SK-N-SH (cell line): ENCODE measurements around the gene KANSL3. TPM values are rescaled to one million over a fixed set of nuclear protein-coding genes. Genes with fewer than 3 reads are reported as not detected.

Experiments used
- CTCF ChIA-PET: fragments of 300-600, 350-600 bp; formaldehyde crosslinking; extraction: SDS; loops from one replicate; lab custom pipeline; 2021; lab: Yijun Ruan, JAX
- POLR2A ChIA-PET: fragments of 350-600 bp; sonication (Branson Sonifier 250); formaldehyde crosslinking; extraction: SDS; loops from one replicate; lab custom pipeline; 2020; ENCODE audit warnings: antibody characterized with exemption, inconsistent platforms; lab: Yijun Ruan, JAX
- DNase-seq: peaks from one replicate; pipeline ENCODE4 v3.0.0; 2012
- H2AFZ ChIP-seq: fragments of 200-600 bp; sonication (generic); 2 replicates; pipeline ENCODE4 v1.8.1; 2016; ENCODE audit warnings: antibody characterized with exemption, mild to moderate bottlenecking, low read depth
- H3F3A ChIP-seq: fragments of 200-600 bp; sonication (generic); replicated peaks from 2 replicates; pipeline ENCODE3; 2016; ENCODE audit warnings: antibody characterized with exemption, mild to moderate bottlenecking; ENCODE audit not compliant: insufficient read depth
- H3K27ac ChIP-seq, 2 experiments: fragments of 200-500 bp in 1 of 2; fragments of 200-600 bp in 1 of 2; sonication (Bioruptor generic) in 1 of 2; sonication (generic), shearing (Covaris generic) in 1 of 2; 2 replicates each; pipeline versions ENCODE4 v1.5.1 to v1.6.1; 2014 to 2016; ENCODE audit warnings: low read depth in 2 of 2, inconsistent platforms in 1 of 2, low read length in 1 of 2, mild to moderate bottlenecking in 1 of 2, mixed read lengths in 1 of 2
- H3K27me3 ChIP-seq: fragments of 200-600 bp; sonication (generic), shearing (Covaris generic); 2 replicates; pipeline ENCODE4 v1.6.1; 2016; ENCODE audit warnings: mixed run types; ENCODE audit not compliant: insufficient read depth
- H3K36me3 ChIP-seq, 2 experiments: fragments of 200-500 bp in 1 of 2; fragments of 200-600 bp in 1 of 2; sonication (Bioruptor generic) in 1 of 2; sonication (generic) in 1 of 2; replicated peaks in 1 of 2; 2 replicates each; pipeline versions ENCODE3 to v1.5.1; 2014 to 2016; ENCODE audit warnings: low read length in 1 of 2, mild to moderate bottlenecking in 1 of 2; ENCODE audit not compliant: insufficient read depth in 2 of 2, control insufficient read depth in 1 of 2
- H3K4me1 ChIP-seq, 2 experiments: fragments of 200-500 bp in 1 of 2; fragments of 200-600 bp in 1 of 2; sonication (Bioruptor generic) in 1 of 2; sonication (generic), shearing (Covaris generic) in 1 of 2; 2 replicates each; pipeline versions ENCODE4 v1.5.1 to v1.6.1; 2014 to 2016; ENCODE audit warnings: low read depth in 1 of 2, low read length in 1 of 2, mixed run types in 1 of 2; ENCODE audit not compliant: insufficient read depth in 2 of 2, control insufficient read depth in 1 of 2
- H3K4me2 ChIP-seq: fragments of 200-600 bp; sonication (generic), shearing (Covaris generic); 2 replicates; pipeline ENCODE4 v1.6.1; 2017; ENCODE audit warnings: mixed run types
- H3K4me3 ChIP-seq, 2 experiments: fragments of 200-500 bp in 1 of 2; fragments of 200-600 bp in 1 of 2; sonication (Bioruptor generic) in 1 of 2; sonication (generic), shearing (Covaris generic) in 1 of 2; 2 replicates each; pipeline versions ENCODE4 v1.5.1 to v1.8.1; 2014 to 2016; ENCODE audit warnings: low read depth in 2 of 2, inconsistent platforms in 1 of 2, low read length in 1 of 2, mild to moderate bottlenecking in 1 of 2, mixed read lengths in 1 of 2, moderate library complexity in 1 of 2
- H3K79me2 ChIP-seq: fragments of 200-600 bp; sonication (generic); 2 replicates; pipeline ENCODE4 v1.8.1; 2017; ENCODE audit warnings: mild to moderate bottlenecking; ENCODE audit not compliant: insufficient read depth
- H3K9ac ChIP-seq: fragments of 200-600 bp; sonication (generic); 2 replicates; pipeline ENCODE4 v1.6.1; 2017; ENCODE audit warnings: mixed run types
- H3K9me2 ChIP-seq: fragments of 200-600 bp; sonication (generic); 2 replicates; pipeline ENCODE4 v1.6.1; 2017; ENCODE audit warnings: mixed run types
- H3K9me3 ChIP-seq: fragments of 200-600 bp; sonication (generic); 2 replicates; pipeline ENCODE4 v1.6.1; 2017; ENCODE audit warnings: mixed run types, mild to moderate bottlenecking, moderate library complexity
- H4K20me1 ChIP-seq: fragments of 200-600 bp; sonication (generic); 2 replicates; pipeline ENCODE4 v1.6.1; 2017; ENCODE audit warnings: mild to moderate bottlenecking, mixed run types; ENCODE audit not compliant: insufficient read depth
- CTCF ChIP-seq: fragments of 200-600 bp; sonication (generic); IDR thresholded peaks from 2 replicates; pipeline ENCODE4 v1.6.1; 2017; ENCODE audit warnings: antibody characterized with exemption, mild to moderate bottlenecking, moderate library complexity
- EP300 ChIP-seq, 2 experiments: IDR thresholded peaks; 2 replicates each; pipeline versions ENCODE4 v1.4.0 to v1.6.1; 2012; ENCODE audit warnings: borderline replicate concordance in 1 of 2, low read depth in 1 of 2, low read length in 1 of 2
- GABPA ChIP-seq: IDR thresholded peaks from 2 replicates; pipeline ENCODE4 v1.4.0; 2012; ENCODE audit warnings: low read depth, mild to moderate bottlenecking
- JUND ChIP-seq: IDR thresholded peaks from 2 replicates; pipeline ENCODE4 v1.4.0; 2012
- MAX ChIP-seq: IDR thresholded peaks from 2 replicates; pipeline ENCODE4 v1.4.0; 2012; ENCODE audit warnings: low read depth
- MEF2A ChIP-seq: IDR thresholded peaks from 2 replicates; pipeline ENCODE4 v1.4.0; 2012; ENCODE audit warnings: low read depth, borderline replicate concordance
- MXI1 ChIP-seq: IDR thresholded peaks from 2 replicates; pipeline ENCODE4 v1.6.1; 2012; ENCODE audit warnings: mild to moderate bottlenecking, low read depth, low read length, improper control_type of control experiment
- POLR2AphosphoS5 ChIP-seq: IDR thresholded peaks from 2 replicates; pipeline ENCODE4 v1.6.1; 2012; ENCODE audit warnings: low read depth, low read length
- RCOR1 ChIP-seq: fragments of 150-350 bp; IDR thresholded peaks from 2 replicates; pipeline ENCODE4 v1.6.1; 2017; ENCODE audit warnings: antibody characterized with exemption, low read length
- REST ChIP-seq: IDR thresholded peaks from 2 replicates; pipeline ENCODE4 v1.6.1; 2012; ENCODE audit warnings: mild to moderate bottlenecking, low read depth, low read length, moderate library complexity
- RXRA ChIP-seq: IDR thresholded peaks from 2 replicates; pipeline ENCODE4 v1.4.0; 2012; ENCODE audit warnings: low read depth, mild to moderate bottlenecking, borderline replicate concordance
- SIN3A ChIP-seq: IDR thresholded peaks from 2 replicates; pipeline ENCODE4 v1.6.1; 2012; ENCODE audit warnings: low read depth, mild to moderate bottlenecking, low read length, moderate library complexity, borderline replicate concordance
- SMC3 ChIP-seq: IDR thresholded peaks from 2 replicates; pipeline ENCODE4 v1.6.1; 2012; ENCODE audit warnings: low read depth, low read length, improper control_type of control experiment
- TAF1 ChIP-seq: IDR thresholded peaks from 2 replicates; pipeline ENCODE4 v1.6.1; 2012; ENCODE audit warnings: low read depth, mild to moderate bottlenecking, low read length, moderate library complexity, borderline replicate concordance
- USF2 ChIP-seq: fragments of 150-350 bp; IDR thresholded peaks from 2 replicates; pipeline ENCODE4 v1.6.1; 2017; ENCODE audit warnings: antibody characterized with exemption, low read length, low read depth, borderline replicate concordance
- WGBS: methylation state at CpG from one replicate; pipeline ENCODE4 v1.1.6; 2017; ENCODE audit warnings: low lambda C conversion rate; 5-methylcytosine and 5-hydroxymethylcytosine counted together
- polyA plus RNA-seq, 3 experiments: library from polyadenylated mRNA; depleted of rRNA; stranded (reverse); fragments of >200 nt; gene quantifications; 2 replicates each; pipeline ENCODE4 v1.2.3, GENCODE V29; 2012

Gene KANSL3
- polyA plus RNA-seq, 1 of the 3 experiments (the other 2 are of a cell fraction): 10.7 TPM

- ChIA-PET POLR2A (interaction anchor here (0.6 to 1.0 kb wide), 4 partner anchors 10 to 475 kb away, joined by 3 to 4 read pairs (median 3); partner anchors contain the start of gene ANKRD36), CTCF (interaction anchor here (0.8 to 2.9 kb wide), 5 partner anchors 18 to 163 kb away, joined by 3 to 11 read pairs (median 6); partner anchors contain the start of gene CNNM4)
- no peaks in the 10 kb centered on the region for H3K27me3 ChIP-seq
- H3K4me3 ChIP-seq: peak overlapping the region; percentile 63 to 96
- H3K4me1 ChIP-seq: peaks cover 6 to 10% of the 10 kb centered on the region in 2 experiments; a peak in 2 of 4 replicates
- H3K9me2 ChIP-seq: no peaks in the 10 kb centered on the region
- peak overlapping the region; percentile 83 to 84 for H3K27ac ChIP-seq
- no peaks in the 10 kb centered on the region for H3K9me3 ChIP-seq
- H3F3A ChIP-seq: no peaks in the 10 kb centered on the region
- TF ChIP-seq USF2 (no peak), EP300 (IDR thresholded peaks at IDR 0.05; ENCODE audit: borderline replicate concordance in 1 of 2, low read depth in 1 of 2, low read length in 1 of 2) (no peak), CTCF (no peak), MAX (0 out of 2 replicates have a peak, but pooled peaks have one; percentile 0), TAF1 (0 out of 2 replicates have a peak, but pooled peaks have one; percentile 25), RCOR1 (no peak), RXRA (peak; percentile 89), MEF2A (no peak), SIN3A (0 out of 2 replicates have a peak, but pooled peaks have one; percentile 20), GABPA (no peak), JUND (no peak), MXI1 (no peak), POLR2AphosphoS5 (no peak), REST (no peak), SMC3 (no peak)
- peak; percentile 90 for DNase-seq
- no peak overlapping the region; the same call in 1 of the 2 replicates for H2AFZ ChIP-seq
- H3K4me2 ChIP-seq: peak overlapping the region; percentile 97
- peaks cover 52% of the 10 kb centered on the region for H3K79me2 ChIP-seq
- no peaks in the 10 kb centered on the region; the same call in none of the 2 replicates for H4K20me1 ChIP-seq
- H3K9ac ChIP-seq: peak overlapping the region; percentile 83
- WGBS: 2% methylated on average over 34 of the region's 50 CpGs
- H3K36me3 ChIP-seq: peaks cover 0 to 16% of the 10 kb centered on the region in 2 experiments
Observed at GRCh38 chr2:96637385-96638143, 548 bp downstream of the KANSL3 start.
